Measurements from ENCODE around the gene ID4. TPM values are rescaled to one million over a fixed set of nuclear protein-coding genes. Genes with fewer than 3 reads are reported as not detected.

The ID4 gene
- total RNA-seq, 3 donors from 2014 or later, result 3.0 to 7.4 (median 4.7) TPM

- no peak for DNase-seq
- Histone ChIP-seq H3K9me3 (no peaks in the 10 kb centered on the region), H3K36me3 (ENCODE audit: low read depth) (no peaks in the 10 kb centered on the region), H3K4me3 (no peak overlapping the region), H3K4me1 (ENCODE audit: low read depth) (no peaks in the 10 kb centered on the region)
- intact Hi-C loops (cut with DNase I, micrococcal nuclease), result no loop called here
- no peak for ATAC-seq
- TF ChIP-seq, protein P1, sequence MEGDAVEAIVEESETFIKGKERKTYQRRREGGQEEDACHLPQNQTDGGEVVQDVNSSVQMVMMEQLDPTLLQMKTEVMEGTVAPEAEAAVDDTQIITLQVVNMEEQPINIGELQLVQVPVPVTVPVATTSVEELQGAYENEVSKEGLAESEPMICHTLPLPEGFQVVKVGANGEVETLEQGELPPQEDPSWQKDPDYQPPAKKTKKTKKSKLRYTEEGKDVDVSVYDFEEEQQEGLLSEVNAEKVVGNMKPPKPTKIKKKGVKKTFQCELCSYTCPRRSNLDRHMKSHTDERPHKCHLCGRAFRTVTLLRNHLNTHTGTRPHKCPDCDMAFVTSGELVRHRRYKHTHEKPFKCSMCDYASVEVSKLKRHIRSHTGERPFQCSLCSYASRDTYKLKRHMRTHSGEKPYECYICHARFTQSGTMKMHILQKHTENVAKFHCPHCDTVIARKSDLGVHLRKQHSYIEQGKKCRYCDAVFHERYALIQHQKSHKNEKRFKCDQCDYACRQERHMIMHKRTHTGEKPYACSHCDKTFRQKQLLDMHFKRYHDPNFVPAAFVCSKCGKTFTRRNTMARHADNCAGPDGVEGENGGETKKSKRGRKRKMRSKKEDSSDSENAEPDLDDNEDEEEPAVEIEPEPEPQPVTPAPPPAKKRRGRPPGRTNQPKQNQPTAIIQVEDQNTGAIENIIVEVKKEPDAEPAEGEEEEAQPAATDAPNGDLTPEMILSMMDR (IDR thresholded peaks at IDR 0.05), result no peak
Measured at GRCh38 chr6:19805129-19805481, 32.1 kb upstream of the ID4 start.

- ATAC-seq (no peak), DNase-seq (peak in 1 of 3 donors; percentile 45)
- intact Hi-C loops (cut with DNase I, micrococcal nuclease), result no loop called here
- no peaks in the 10 kb centered on the region for H3K4me1 ChIP-seq (ENCODE audit: low read depth)
- no peaks in the 10 kb centered on the region for H3K36me3 ChIP-seq (ENCODE audit: low read depth)
- H3K9me3 ChIP-seq, result no peaks in the 10 kb centered on the region
- TF ChIP-seq, protein P1 (IDR thresholded peaks at IDR 0.05), result no peak
- no peak overlapping the region for H3K4me3 ChIP-seq
Measured at GRCh38 chr6:19806971-19807396, 30.2 kb upstream of the ID4 start.

- no peak overlapping the region for H3K4me3 ChIP-seq
- intact Hi-C loops (cut with DNase I, micrococcal nuclease), result no loop called here
- no peaks in the 10 kb centered on the region for H3K36me3 ChIP-seq (ENCODE audit: low read depth)
- TF ChIP-seq, protein P1 (IDR thresholded peaks at IDR 0.05), result no peak
- DNase-seq, result no peak
- no peaks in the 10 kb centered on the region for H3K4me1 ChIP-seq (ENCODE audit: low read depth)
- no peak for ATAC-seq
- H3K9me3 ChIP-seq, result no peaks in the 10 kb centered on the region
Measured at GRCh38 chr6:19811397-19812079, 25.6 kb upstream of the ID4 start.

DNA sequence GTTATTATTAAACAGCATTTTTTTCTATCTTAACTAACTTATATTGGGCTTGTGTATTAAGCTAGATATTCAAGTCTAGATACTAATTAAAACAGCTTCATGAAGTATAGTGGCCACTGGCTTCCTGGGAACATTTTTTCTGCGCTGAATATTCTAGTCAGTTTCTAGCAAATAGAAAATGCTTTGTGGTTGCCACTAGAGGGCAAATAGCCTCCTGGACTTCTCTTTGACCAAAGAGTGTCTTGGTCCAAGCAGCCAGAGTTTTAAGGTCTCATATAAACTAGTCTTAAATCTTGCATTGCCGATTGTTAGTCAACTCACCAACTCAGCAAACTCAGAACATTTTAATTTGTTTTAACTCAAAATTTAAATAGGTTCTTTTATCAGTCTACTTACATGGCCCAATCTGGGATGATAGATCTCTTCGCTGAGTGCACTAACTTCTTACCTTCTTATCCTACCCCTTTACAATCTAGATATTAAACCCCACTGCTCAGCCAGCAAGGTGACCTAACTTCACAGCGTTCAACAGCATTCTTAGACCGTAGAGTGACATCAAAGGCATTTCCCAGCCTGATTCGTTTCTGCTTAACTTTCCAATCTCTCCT, 24.6 kb upstream of the ID4 start:
- TF ChIP-seq, protein P1 (IDR thresholded peaks at IDR 0.05), result peak; percentile 34
- Histone ChIP-seq H3K4me3 (no peak overlapping the region), H3K36me3 (ENCODE audit: low read depth) (no peaks in the 10 kb centered on the region), H3K9me3 (no peaks in the 10 kb centered on the region), H3K4me1 (ENCODE audit: low read depth) (no peaks in the 10 kb centered on the region)
- no peak for DNase-seq
- peak; percentile 34 for ATAC-seq
- intact Hi-C loops (cut with DNase I, micrococcal nuclease), result no loop called here

DNA sequence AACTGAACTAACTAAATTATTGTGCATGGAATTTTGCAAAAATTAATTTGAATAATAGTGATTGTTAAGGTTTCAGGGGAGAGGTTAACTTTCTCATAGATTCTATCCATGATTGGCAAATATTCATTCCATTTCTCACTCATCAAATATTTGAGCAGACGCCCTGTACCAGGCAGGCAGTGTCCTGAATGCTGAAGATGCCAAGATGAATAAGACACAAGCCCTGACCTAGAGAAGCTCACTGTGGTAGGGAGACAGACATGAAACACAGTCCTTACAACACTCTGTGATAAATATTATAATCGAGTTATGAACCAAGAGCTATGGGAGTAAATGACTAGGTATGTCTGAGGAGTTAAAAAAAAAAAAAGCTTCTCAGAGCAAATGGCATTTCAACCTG, 18.4 kb upstream of the ID4 start:
- Histone ChIP-seq H3K36me3 (ENCODE audit: low read depth) (no peaks in the 10 kb centered on the region), H3K4me3 (no peak overlapping the region), H3K9me3 (no peaks in the 10 kb centered on the region), H3K4me1 (ENCODE audit: low read depth) (no peaks in the 10 kb centered on the region)
- no peak for ATAC-seq
- no peak for DNase-seq
- TF ChIP-seq, protein P1 (IDR thresholded peaks at IDR 0.05), result no peak
- intact Hi-C loops (cut with DNase I, micrococcal nuclease), result no loop called here

Measured in mucosa of descending colon (tissue), 3 donors.